GM12878 (cell line): ENCODE results near the gene FAM227B.

Experiments used
- CBX3 ChIP-seq: fragments of 200-600 bp; sonication (generic); IDR thresholded peaks from 2 replicates; pipeline ENCODE4 v1.6.1; 2016; ENCODE audit warnings: low read depth, borderline replicate concordance
- CTCF ChIP-seq, 3 experiments: IDR thresholded peaks in 2 of 3; conservative IDR thresholded peaks in 1 of 3; 2 replicates each; pipeline ENCODE4 v1.5.1; 2011; ENCODE audit warnings: low read depth in 3 of 3, low read length in 3 of 3, mild to moderate bottlenecking in 3 of 3, control low read depth in 2 of 3, moderate library complexity in 2 of 3, inconsistent platforms in 1 of 3, mixed read lengths in 1 of 3; ENCODE audit not compliant: control insufficient read depth in 2 of 3, insufficient read depth in 1 of 3; ENCODE audit errors: extremely low read depth in 1 of 3
- GABPA ChIP-seq: IDR thresholded peaks from 2 replicates; pipeline ENCODE4 v1.6.1; 2014; ENCODE audit warnings: antibody characterized with exemption, low read depth, mild to moderate bottlenecking, inconsistent platforms
- POLR2AphosphoS5 ChIP-seq: IDR thresholded peaks from 2 replicates; pipeline ENCODE4 v1.6.1; 2011; ENCODE audit warnings: mild to moderate bottlenecking, low read length, inconsistent platforms
- RCOR1 ChIP-seq: conservative IDR thresholded peaks from 2 replicates; pipeline ENCODE4 v1.6.1; 2012; ENCODE audit warnings: low read depth, low read length, improper control_type of control experiment

- TF ChIP-seq POLR2AphosphoS5 (no peak), CTCF (IDR thresholded peaks at IDR 0.05 in 2 of 3, conservative IDR thresholded peaks at IDR 0.05 in 1 of 3; ENCODE audit: control insufficient read depth in 2 of 3, extremely low read depth in 1 of 3, insufficient read depth in 1 of 3, low read depth in 3 of 3, low read length in 3 of 3) (no peak), RCOR1 (no peak), CBX3 (no peak), GABPA (no peak)
These were observed 128.5 kb downstream of the FAM227B start for GRCh38 chr15:49492151-49492550.
